ENCODE data around the gene PARD3B. TPM values are rescaled to one million over a fixed set of nuclear protein-coding genes. Genes with fewer than 3 reads are reported as not detected.

PARD3B gene
- total and polyA plus RNA-seq, 2 of the 13 experiments (the other 11 are each of a cell fraction or from before 2014, with no cell fraction given), result 0.71 to 2.3 TPM

DNA sequence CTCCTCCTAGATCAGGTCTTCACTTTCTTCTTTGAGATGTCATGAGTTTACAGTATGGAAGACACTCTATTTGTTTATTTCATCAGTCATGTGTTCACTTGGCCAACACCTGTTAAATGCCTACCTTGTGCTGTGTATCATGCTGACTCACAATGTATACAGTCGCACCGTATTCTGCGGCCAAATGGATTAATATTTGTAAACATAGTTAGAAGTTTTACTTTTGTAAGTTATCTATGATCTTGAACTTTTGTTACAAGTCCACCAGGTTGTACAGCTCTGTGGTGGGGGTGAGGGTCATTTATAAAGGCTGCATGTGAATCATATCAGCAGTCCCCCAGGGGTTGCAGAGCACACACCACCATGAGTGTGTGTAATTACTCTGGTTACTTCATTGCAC, 728.4 kb downstream of the PARD3B start (continued):
- TF ChIP-seq, protein P1, sequence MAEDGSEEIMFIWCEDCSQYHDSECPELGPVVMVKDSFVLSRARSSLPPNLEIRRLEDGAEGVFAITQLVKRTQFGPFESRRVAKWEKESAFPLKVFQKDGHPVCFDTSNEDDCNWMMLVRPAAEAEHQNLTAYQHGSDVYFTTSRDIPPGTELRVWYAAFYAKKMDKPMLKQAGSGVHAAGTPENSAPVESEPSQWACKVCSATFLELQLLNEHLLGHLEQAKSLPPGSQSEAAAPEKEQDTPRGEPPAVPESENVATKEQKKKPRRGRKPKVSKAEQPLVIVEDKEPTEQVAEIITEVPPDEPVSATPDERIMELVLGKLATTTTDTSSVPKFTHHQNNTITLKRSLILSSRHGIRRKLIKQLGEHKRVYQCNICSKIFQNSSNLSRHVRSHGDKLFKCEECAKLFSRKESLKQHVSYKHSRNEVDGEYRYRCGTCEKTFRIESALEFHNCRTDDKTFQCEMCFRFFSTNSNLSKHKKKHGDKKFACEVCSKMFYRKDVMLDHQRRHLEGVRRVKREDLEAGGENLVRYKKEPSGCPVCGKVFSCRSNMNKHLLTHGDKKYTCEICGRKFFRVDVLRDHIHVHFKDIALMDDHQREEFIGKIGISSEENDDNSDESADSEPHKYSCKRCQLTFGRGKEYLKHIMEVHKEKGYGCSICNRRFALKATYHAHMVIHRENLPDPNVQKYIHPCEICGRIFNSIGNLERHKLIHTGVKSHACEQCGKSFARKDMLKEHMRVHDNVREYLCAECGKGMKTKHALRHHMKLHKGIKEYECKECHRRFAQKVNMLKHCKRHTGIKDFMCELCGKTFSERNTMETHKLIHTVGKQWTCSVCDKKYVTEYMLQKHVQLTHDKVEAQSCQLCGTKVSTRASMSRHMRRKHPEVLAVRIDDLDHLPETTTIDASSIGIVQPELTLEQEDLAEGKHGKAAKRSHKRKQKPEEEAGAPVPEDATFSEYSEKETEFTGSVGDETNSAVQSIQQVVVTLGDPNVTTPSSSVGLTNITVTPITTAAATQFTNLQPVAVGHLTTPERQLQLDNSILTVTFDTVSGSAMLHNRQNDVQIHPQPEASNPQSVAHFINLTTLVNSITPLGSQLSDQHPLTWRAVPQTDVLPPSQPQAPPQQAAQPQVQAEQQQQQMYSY (CRISPR knock-in tag; IDR thresholded peaks at IDR 0.05), result no peak
- TF ChIP-seq, protein P2, sequence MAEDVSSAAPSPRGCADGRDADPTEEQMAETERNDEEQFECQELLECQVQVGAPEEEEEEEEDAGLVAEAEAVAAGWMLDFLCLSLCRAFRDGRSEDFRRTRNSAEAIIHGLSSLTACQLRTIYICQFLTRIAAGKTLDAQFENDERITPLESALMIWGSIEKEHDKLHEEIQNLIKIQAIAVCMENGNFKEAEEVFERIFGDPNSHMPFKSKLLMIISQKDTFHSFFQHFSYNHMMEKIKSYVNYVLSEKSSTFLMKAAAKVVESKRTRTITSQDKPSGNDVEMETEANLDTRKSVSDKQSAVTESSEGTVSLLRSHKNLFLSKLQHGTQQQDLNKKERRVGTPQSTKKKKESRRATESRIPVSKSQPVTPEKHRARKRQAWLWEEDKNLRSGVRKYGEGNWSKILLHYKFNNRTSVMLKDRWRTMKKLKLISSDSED (CRISPR knock-in tag; IDR thresholded peaks at IDR 0.05), result no peak
- TF ChIP-seq ELF1 (CRISPR knock-in tag; IDR thresholded peaks at IDR 0.05) (0 out of 2 replicates have a peak, but pooled peaks have one; percentile 25), NFKBIZ (CRISPR knock-in tag; IDR thresholded peaks at IDR 0.05) (peak; percentile 66; the same call in 1 of the 2 replicates), ZNF850 (CRISPR knock-in tag; conservative IDR thresholded peaks at IDR 0.05) (no peak), ZKSCAN5 (CRISPR knock-in tag; IDR thresholded peaks at IDR 0.05) (no peak), ELF3 (CRISPR knock-in tag; IDR thresholded peaks at IDR 0.05) (0 out of 2 replicates have a peak, but pooled peaks have one; percentile 51), MIER2 (CRISPR knock-in tag; IDR thresholded peaks at IDR 0.05) (no peak)
- TF ChIP-seq, protein P3, sequence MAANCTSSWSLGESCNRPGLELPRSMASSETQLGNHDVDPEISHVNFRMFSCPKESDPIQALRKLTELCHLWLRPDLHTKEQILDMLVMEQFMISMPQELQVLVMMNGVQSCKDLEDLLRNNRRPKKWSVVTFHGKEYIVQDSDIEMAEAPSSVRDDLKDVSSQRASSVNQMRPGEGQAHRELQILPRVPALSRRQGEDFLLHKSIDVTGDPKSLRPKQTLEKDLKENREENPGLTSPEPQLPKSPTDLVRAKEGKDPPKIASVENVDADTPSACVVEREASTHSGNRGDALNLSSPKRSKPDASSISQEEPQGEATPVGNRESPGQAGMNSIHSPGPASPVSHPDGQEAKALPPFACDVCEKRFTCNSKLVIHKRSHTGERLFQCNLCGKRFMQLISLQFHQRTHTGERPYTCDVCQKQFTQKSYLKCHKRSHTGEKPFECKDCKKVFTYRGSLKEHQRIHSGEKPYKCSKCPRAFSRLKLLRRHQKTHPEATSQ (CRISPR knock-in tag; IDR thresholded peaks at IDR 0.05; ENCODE audit: borderline replicate concordance), result no peak
- TF ChIP-seq, protein P4, sequence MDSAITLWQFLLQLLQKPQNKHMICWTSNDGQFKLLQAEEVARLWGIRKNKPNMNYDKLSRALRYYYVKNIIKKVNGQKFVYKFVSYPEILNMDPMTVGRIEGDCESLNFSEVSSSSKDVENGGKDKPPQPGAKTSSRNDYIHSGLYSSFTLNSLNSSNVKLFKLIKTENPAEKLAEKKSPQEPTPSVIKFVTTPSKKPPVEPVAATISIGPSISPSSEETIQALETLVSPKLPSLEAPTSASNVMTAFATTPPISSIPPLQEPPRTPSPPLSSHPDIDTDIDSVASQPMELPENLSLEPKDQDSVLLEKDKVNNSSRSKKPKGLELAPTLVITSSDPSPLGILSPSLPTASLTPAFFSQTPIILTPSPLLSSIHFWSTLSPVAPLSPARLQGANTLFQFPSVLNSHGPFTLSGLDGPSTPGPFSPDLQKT (CRISPR knock-in tag; IDR thresholded peaks at IDR 0.05; ENCODE audit: borderline replicate concordance), result no peak
- TF ChIP-seq, protein P5, sequence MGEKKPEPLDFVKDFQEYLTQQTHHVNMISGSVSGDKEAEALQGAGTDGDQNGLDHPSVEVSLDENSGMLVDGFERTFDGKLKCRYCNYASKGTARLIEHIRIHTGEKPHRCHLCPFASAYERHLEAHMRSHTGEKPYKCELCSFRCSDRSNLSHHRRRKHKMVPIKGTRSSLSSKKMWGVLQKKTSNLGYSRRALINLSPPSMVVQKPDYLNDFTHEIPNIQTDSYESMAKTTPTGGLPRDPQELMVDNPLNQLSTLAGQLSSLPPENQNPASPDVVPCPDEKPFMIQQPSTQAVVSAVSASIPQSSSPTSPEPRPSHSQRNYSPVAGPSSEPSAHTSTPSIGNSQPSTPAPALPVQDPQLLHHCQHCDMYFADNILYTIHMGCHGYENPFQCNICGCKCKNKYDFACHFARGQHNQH (CRISPR knock-in tag; IDR thresholded peaks at IDR 0.05), result 0 out of 2 replicates have a peak, but pooled peaks have one; percentile 52
- TF ChIP-seq, protein P6, sequence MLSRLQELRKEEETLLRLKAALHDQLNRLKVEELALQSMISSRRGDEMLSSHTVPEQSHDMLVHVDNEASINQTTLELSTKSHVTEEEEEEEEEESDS (CRISPR knock-in tag; IDR thresholded peaks at IDR 0.05; ENCODE audit: borderline replicate concordance), result no peak

Data from HepG2 (cell line).